CD14-positive monocyte (primary cell): ENCODE measurements around the gene KRTAP4-4. TPM values are rescaled to one million over a fixed set of nuclear protein-coding genes. Genes with fewer than 3 reads are reported as not detected.
"Not testable (repeated sequence)": the region's sequence is repeated elsewhere in the genome, so short reads cannot be mapped to it uniquely, and the experiment has no call there.

ENCODE experiments used
- DNase-seq, 3 donors: peaks; one replicate each; pipeline ENCODE4 v3.0.0-alpha.2; 2011 to 2022
- H2AFZ ChIP-seq: 2 replicates; pipeline ENCODE4 v1.6.0; 2012; ENCODE audit warnings: mild to moderate bottlenecking, low read depth, low read length, inconsistent platforms; ENCODE audit not compliant: insufficient read depth, poor library complexity, severe bottlenecking
- H3K27ac ChIP-seq, 2 donors: 1 replicate in 1 of 2; 2 replicates in 1 of 2; pipeline ENCODE4 v1.5.1; 2012 to 2013; ENCODE audit warnings: low read length in 2 of 2, control low read depth in 1 of 2, inconsistent platforms in 1 of 2, low read depth in 1 of 2, mild to moderate bottlenecking in 1 of 2
- H3K27me3 ChIP-seq, 2 donors: one replicate each; pipeline versions ENCODE4 v1.6.0 to v1.6.1; 2011 to 2013; ENCODE audit warnings: low read length in 2 of 2; ENCODE audit not compliant: control insufficient read depth in 2 of 2, insufficient read depth in 2 of 2
- H3K36me3 ChIP-seq, 2 donors: replicated peaks in 1 of 2; 1 replicate in 1 of 2; 2 replicates in 1 of 2; pipeline versions ENCODE4 v1.5.1 to v1.6.1; 2012 to 2013; ENCODE audit warnings: low read length in 2 of 2, control low read depth in 1 of 2, inconsistent platforms in 1 of 2, mild to moderate bottlenecking in 1 of 2; ENCODE audit not compliant: insufficient read depth in 2 of 2, control insufficient read depth in 1 of 2
- H3K4me1 ChIP-seq, 2 donors: 1 replicate in 1 of 2; 2 replicates in 1 of 2; pipeline versions ENCODE4 v1.5.1 to v1.6.1; 2012 to 2013; ENCODE audit warnings: low read length in 2 of 2, control low read depth in 1 of 2, inconsistent platforms in 1 of 2, mild to moderate bottlenecking in 1 of 2, moderate library complexity in 1 of 2; ENCODE audit not compliant: insufficient read depth in 2 of 2, control insufficient read depth in 1 of 2
- H3K4me2 ChIP-seq: replicated peaks from 2 replicates; pipeline ENCODE3; 2012; ENCODE audit warnings: low read length, moderate library complexity, mild to moderate bottlenecking; ENCODE audit not compliant: poor library complexity, severe bottlenecking; ENCODE audit errors: extremely low read depth
- H3K4me3 ChIP-seq, 3 experiments: fragments of 200-600 bp in 1 of 3; sonication (generic) in 1 of 3; replicated peaks in 1 of 3; 1 replicate in 2 of 3; 2 replicates in 1 of 3; pipeline ENCODE4 v1.5.1; 2011 to 2013; ENCODE audit warnings: low read length in 3 of 3, mild to moderate bottlenecking in 3 of 3, control low read depth in 2 of 3, low read depth in 2 of 3, inconsistent platforms in 1 of 3, moderate library complexity in 1 of 3
- H3K79me2 ChIP-seq: 2 replicates; pipeline ENCODE4 v1.6.0; 2012; ENCODE audit warnings: mild to moderate bottlenecking, control low read depth, inconsistent platforms, low read length, moderate library complexity; ENCODE audit not compliant: insufficient read depth
- H3K9ac ChIP-seq: 2 replicates; pipeline ENCODE4 v1.6.0; 2017; ENCODE audit warnings: low read length, mild to moderate bottlenecking; ENCODE audit not compliant: insufficient read depth, poor library complexity, severe bottlenecking
- H3K9me3 ChIP-seq, 2 donors: replicated peaks in 1 of 2; 1 replicate in 1 of 2; 2 replicates in 1 of 2; pipeline versions ENCODE4 v1.5.1 to v1.6.1; 2012 to 2013; ENCODE audit warnings: low read length in 2 of 2, control low read depth in 1 of 2; ENCODE audit not compliant: control insufficient read depth in 1 of 2, insufficient read depth in 1 of 2
- H4K20me1 ChIP-seq: 2 replicates; pipeline ENCODE4 v1.6.0; 2012; ENCODE audit warnings: mild to moderate bottlenecking, low read length, control low read depth, moderate library complexity; ENCODE audit not compliant: insufficient read depth
- H3K27ac Mint-ChIP-seq, 7 donors: one replicate each; pipeline ENCODE4 v1.8.0; 2020; ENCODE audit warnings: mild to moderate bottlenecking in 7 of 7, mixed read lengths in 7 of 7, moderate library complexity in 6 of 7, inconsistent platforms in 2 of 7
- H3K27me3 Mint-ChIP-seq, 3 donors: one replicate each; pipeline ENCODE4 v1.8.0; 2021 to 2022; ENCODE audit warnings: low read depth in 3 of 3, mild to moderate bottlenecking in 3 of 3, mixed read lengths in 3 of 3, moderate library complexity in 3 of 3, inconsistent platforms in 1 of 3
- H3K36me3 Mint-ChIP-seq, 2 donors: one replicate each; pipeline ENCODE4 v1.8.0; 2020; ENCODE audit warnings: mixed read lengths in 2 of 2, inconsistent platforms in 1 of 2, mild to moderate bottlenecking in 1 of 2
- H3K4me1 Mint-ChIP-seq: one replicate; pipeline ENCODE4 v1.8.0; 2020; ENCODE audit warnings: mild to moderate bottlenecking, mixed read lengths
- H3K4me3 Mint-ChIP-seq, 2 donors: one replicate each; pipeline ENCODE4 v1.8.0; 2020; ENCODE audit warnings: mild to moderate bottlenecking in 2 of 2, mixed read lengths in 2 of 2, moderate library complexity in 1 of 2
- H3K9me3 Mint-ChIP-seq, 7 donors: one replicate each; pipeline ENCODE4 v1.8.0; 2020 to 2022; ENCODE audit warnings: mixed read lengths in 7 of 7, mild to moderate bottlenecking in 6 of 7, moderate library complexity in 6 of 7, inconsistent platforms in 2 of 7
- CTCF ChIP-seq: fragments of 200-600 bp; IDR thresholded peaks from one replicate; pipeline ENCODE4 v1.8.0; 2022; ENCODE audit warnings: antibody characterized with exemption, mild to moderate bottlenecking
- WGBS: methylation state at CpG from one replicate; pipeline ENCODE4 v1.1.5; 2013; ENCODE audit warnings: missing lambda C conversion rate; ENCODE audit not compliant: insufficient coverage; 5-methylcytosine and 5-hydroxymethylcytosine counted together
- intact Hi-C, 2 donors: fragments of 100-400 bp; cut with micrococcal nuclease; formaldehyde crosslinking; loops; one replicate each; pipeline versions ENCODE4 v1.15.0 to v1.15.1; 2023
- polyA plus RNA-seq, 3 donors: library from polyadenylated mRNA; depleted of rRNA in 1 of 3; unstranded in 2 of 3; stranded (reverse) in 1 of 3; fragments of 300-500 nt in 2 of 3; fragments of >200 nt in 1 of 3; fragmentation: Illumina TruSeq in 2 of 3; gene quantifications; 1 replicate in 2 of 3; 2 replicates in 1 of 3; pipeline ENCODE4 v1.2.3, GENCODE V29; 2012 to 2021

The KRTAP4-4 gene
- polyA plus RNA-seq, 3 donors: not detected

- Histone ChIP-seq H3K9me3 (peaks cover 14 to 27% of the 10 kb centered on the region in 2 donors), H3K27ac (no peak within 1 kb of the TSS), H3K4me2 (no peak within 1 kb of the TSS), H3K4me3 (no peak within 1 kb of the TSS), H2AFZ (no peak within 1 kb of the TSS), H4K20me1 (no peaks in the 10 kb centered on the region), H3K27me3 (no peaks in the 10 kb centered on the region), H3K4me1 (no peaks in the 10 kb centered on the region), H3K36me3 (no peaks in the 10 kb centered on the region), H3K9ac (no peak within 1 kb of the TSS), H3K79me2 (no peaks in the 10 kb centered on the region)
- DNase-seq: peak in 1 of 3 donors; percentile 16
- Mint-ChIP-seq H3K36me3 (no peaks in the 10 kb centered on the region), H3K4me3 (no peak within 1 kb of the TSS), H3K27ac (no peak within 1 kb of the TSS), H3K9me3 (peaks cover 26 to 46% (median 35%) of the 10 kb centered on the region in 7 donors), H3K4me1 (no peaks in the 10 kb centered on the region), H3K27me3 (peaks cover 0 to 2% (median 1%) of the 10 kb centered on the region in 3 donors)
- WGBS: 100% methylated on average over 1 of the region's 6 CpGs
- intact Hi-C loops: no loop called here
- no peak for TF ChIP-seq CTCF
These were observed 20.0 kb downstream of the KRTAP4-4 start, which contains the start of gene KRTAP4-6 for GRCh38 chr17:41140360-41141131. TSS of gene KRTAP4-6 (minus strand) at chr17:41140544. CDS start at chr17:41140487, 57 bp downstream.

GRCh38 chr17:41139865-41140264, 20.7 kb downstream of the KRTAP4-4 start:
- H3K27me3 Mint-ChIP-seq, H3K4me2 ChIP-seq, H3K36me3 Mint-ChIP-seq, H3K36me3 ChIP-seq, H4K20me1 ChIP-seq, H3K27ac Mint-ChIP-seq, H3K27me3 ChIP-seq, intact Hi-C loops, H3K9ac ChIP-seq, H3K27ac ChIP-seq, H3K4me3 ChIP-seq, DNase-seq, H3K79me2 ChIP-seq, H3K4me1 ChIP-seq, H3K4me1 Mint-ChIP-seq, H3K4me3 Mint-ChIP-seq, H2AFZ ChIP-seq: not testable (repeated sequence)
- H3K9me3 Mint-ChIP-seq: peaks cover 23 to 46% (median 34%) of the 10 kb centered on the region in 7 donors
- H3K9me3 ChIP-seq: peaks cover 14 to 27% of the 10 kb centered on the region in 2 donors
- WGBS: 95% methylated on average over 12 of the region's 12 CpGs
